GM08714 (cell line): ENCODE results near the gene UNC119B.

Experiments used
- H3K4me3 ChIP-seq: fragments of 200-500 bp; sonication (Bioruptor generic); 2 replicates; pipeline ENCODE4 v1.5.1; 2014; ENCODE audit warnings: mild to moderate bottlenecking, low read length, inconsistent platforms
- ZNF274 ChIP-seq: IDR thresholded peaks from 2 replicates; pipeline ENCODE4 v1.6.1; 2012; ENCODE audit warnings: mild to moderate bottlenecking, low read depth, low read length

The UNC119B gene

GRCh38 chr12:120771097-120771496 is 60.8 kb downstream of the UNC119B start:
- H3K4me3 ChIP-seq: no peak overlapping the region
- TF ChIP-seq ZNF274: no peak
